GM12872 (cell line): ENCODE measurements around the gene CD58.

Experiments used
- CTCF ChIP-seq: IDR thresholded peaks from 3 replicates; pipeline ENCODE4 v1.5.1; 2011; ENCODE audit warnings: low read depth, mild to moderate bottlenecking, low read length, moderate library complexity; ENCODE audit not compliant: insufficient read depth

The CD58 gene

GRCh38 chr1:116570358-116571214 is at the start of gene CD58:
Gene CD58, minus strand, starts transcription at chr1:116571026. Its CDS starts 54 bp downstream, at chr1:116570972.
- peak; percentile 83 for TF ChIP-seq CTCF

GRCh38 chr1:116605315-116605714 is 34.5 kb upstream of the CD58 start:
- no peak for TF ChIP-seq CTCF

GRCh38 chr1:116595946-116596741 is 25.3 kb upstream of the CD58 start:
- peak; percentile 58 for TF ChIP-seq CTCF

GRCh38 chr1:116595065-116595840 is 24.4 kb upstream of the CD58 start:
- peak; percentile 36; the same call in 2 of the 3 replicates for TF ChIP-seq CTCF

- no peak for TF ChIP-seq CTCF
Observed at GRCh38 chr1:116587501-116588227, 16.8 kb upstream of the CD58 start.

- TF ChIP-seq CTCF = no peak
Observed at GRCh38 chr1:116586741-116587143, 15.9 kb upstream of the CD58 start.
